ENCODE data around the gene TAS2R41.
"Not testable (repeated sequence)": the region's sequence is repeated elsewhere in the genome, so short reads cannot be mapped to it uniquely, and the experiment has no call there.

Gene TAS2R41

DNA sequence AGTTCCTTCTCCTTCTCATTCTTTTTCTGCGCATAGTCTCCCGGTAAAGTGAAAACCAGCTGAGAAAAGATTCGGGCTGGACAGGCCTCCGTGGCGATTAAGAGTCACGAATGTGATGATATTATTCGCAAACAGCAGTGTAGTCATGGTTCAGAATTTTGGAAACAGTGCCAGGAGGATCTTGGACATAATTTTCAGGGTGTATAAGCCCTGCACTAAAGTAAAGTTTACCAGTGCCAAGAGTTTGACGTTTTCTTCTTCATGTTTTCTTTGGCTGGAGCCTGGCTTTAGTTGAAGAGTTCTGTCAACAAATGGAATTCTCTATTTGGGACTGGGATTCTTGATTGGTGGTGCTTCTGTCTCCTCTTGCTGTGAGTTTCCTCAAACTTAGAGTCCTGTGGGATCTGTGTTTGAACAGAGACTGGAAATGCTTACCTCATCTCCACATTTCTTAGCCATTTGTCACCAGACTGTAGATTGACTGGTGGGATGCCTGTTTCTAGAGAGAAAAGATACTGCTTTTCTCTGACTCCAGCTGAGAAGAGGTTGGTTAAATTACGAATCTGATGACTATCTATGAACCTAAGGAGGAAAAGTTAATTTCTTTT, 44.7 kb downstream of the TAS2R41 start:
- DNase-seq, result not testable (repeated sequence)

Measured in NCI-H774 (cell line).